Amygdala (tissue), 56 donors: ENCODE results near the gene XRCC5.
"Not testable (repeated sequence)": the region's sequence is repeated elsewhere in the genome, so short reads cannot be mapped to it uniquely, and the experiment has no call there.

Experiments
- DNase-seq, 56 donors: peaks; one replicate each; lab custom pipeline; 2025; lab: John Stamatoyannopoulos, UW

Gene XRCC5

DNA sequence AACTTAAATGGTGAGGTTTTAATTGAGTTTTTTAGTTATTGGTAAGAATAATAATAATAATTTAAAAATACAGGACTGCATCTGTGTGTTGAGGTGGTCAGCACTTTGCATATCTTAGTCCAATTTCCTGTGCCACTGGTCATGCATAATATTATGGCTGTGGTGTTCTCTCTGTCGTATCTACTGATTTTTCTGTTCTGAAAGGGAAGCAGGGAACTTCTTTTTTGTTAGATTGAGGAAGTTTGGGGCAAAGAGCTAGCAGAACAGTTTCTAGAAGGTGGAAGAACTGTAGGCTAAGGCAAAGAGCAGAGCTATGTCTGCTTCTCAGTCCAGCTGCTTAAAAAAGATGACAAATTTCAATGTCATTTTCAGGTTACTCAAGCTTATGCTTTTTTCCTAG is 74.3 kb downstream of the XRCC5 start:
- DNase-seq = no peak

DNA sequence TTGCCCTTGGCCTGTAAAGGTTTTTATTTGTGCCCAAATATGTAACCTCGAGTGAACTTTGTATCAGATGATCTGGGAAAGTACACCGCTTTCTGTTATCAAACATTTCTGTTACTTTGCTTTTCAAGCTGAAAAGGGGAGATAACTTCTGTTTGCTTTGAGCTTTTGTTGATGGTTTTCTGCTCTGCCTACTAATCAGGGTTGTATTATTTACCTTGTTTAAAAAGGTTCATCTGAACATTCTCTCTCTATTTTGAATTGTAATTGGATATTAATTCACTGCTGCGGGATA is 79.4 kb downstream of the XRCC5 start:
- DNase-seq = no peak

DNA sequence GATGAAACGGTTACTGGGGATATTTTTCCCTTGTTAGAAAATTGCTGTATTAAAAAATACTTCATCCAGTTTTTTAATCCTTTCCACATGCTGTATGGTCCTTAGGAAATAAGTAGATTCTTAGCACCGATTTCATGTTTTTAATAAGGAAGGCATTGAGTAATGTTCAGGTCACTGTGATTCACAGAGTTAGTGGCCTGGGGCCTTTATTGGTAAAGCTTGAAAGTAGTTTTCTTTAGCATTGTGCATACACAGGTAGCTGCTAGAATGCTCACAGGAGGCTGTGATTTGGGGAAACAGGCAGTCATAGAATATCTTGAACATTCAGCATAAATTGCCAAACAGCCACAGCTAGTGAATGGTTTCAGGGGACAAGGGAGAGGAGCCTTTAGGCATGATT is 79.8 kb downstream of the XRCC5 start:
- DNase-seq = no peak

DNA sequence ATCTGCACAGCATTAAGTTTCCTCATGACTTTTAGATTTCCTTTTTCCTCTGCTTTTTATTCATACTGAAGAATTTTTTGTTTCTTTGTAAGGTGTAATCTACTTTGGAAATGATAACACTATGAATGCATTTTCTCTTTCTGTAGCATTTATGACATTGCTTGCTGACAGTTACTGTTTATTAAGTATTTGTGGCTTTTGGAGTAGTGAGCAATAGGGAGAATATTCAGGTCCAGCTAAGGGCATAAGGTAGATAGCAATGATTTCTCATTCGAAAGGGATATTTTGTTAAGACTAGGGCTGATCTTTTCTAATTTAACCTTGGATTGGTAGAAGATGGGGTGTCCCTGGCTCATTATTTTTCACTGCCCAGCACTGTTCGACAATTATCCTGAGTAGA is 80.3 kb downstream of the XRCC5 start:
- DNase-seq = no peak

DNA sequence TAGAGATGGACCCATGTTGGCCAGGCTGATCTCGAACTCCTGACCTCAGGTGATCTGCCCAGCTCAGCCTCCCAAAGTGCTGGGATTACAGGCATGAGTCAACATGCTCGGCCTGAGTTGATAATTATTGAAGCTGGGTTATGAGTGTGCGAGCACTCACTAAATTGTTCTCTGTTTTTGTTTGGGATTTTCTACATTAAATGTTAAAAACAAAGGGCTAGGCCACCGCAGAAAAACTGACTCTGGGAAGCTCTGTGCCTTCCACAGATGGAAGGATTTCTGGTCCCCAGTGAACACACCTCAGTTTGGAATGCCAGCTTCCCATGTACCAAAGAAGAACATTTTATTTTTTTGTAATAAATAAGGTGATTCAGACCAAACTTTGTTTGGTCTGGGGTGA is 83.0 kb downstream of the XRCC5 start:
- DNase-seq = no peak

DNA sequence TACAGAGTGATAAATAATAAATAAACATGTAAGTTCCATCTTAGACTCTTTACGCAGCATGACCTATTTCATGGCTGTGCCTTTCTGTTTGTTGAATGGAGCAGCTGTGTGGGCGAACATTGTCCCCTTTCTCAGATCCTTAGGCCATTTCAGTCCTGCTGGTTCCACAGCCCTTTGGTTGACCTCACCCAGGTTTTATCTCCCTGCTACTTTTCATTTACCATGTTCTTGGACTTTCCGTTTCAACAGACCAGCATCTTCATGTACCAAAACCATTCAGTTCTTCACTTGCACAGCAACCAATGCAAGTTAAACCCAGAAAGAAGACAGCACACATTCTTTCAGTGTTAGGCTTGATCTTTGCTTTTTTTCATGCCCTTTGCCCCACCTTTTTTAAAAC is 83.8 kb downstream of the XRCC5 start:
- no peak for DNase-seq

DNA sequence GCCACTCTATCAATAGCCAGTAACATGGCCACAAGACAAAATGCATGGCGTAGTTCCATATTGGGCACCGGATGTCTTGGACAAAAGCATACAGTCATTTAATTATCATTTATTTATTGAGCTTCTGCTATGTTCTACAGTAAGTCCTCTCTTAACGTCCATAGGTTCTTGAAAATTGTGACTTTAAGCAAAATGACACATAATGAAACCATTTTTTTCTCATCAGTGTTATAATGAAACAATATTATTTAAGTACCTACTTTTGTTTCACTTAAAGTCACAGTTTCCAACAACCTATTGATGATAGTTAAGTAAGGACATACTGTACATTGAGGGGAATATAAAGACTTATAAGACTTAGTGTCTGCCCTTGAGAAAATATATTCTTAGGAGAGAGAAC is 84.9 kb downstream of the XRCC5 start:
- DNase-seq = no peak

DNA sequence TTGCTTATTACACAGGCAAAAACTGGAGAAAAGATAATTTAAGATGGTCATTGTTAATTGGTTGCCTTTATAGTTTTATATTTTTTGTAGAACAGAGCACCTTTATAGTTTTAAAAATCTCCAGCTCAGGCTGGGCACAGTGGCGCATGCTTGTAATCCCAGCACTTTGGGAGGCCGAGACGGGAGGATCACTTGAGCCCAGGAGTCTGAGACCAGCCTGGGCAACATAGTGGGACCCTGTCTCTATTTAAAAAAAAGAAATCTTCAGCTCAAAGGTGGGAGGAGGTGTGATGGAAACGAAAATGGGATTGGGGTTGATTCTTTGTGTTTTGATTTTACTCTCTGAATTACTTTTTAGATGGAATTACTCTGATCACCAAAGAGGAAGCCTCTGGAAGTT is 85.4 kb downstream of the XRCC5 start:
- no peak for DNase-seq

DNA sequence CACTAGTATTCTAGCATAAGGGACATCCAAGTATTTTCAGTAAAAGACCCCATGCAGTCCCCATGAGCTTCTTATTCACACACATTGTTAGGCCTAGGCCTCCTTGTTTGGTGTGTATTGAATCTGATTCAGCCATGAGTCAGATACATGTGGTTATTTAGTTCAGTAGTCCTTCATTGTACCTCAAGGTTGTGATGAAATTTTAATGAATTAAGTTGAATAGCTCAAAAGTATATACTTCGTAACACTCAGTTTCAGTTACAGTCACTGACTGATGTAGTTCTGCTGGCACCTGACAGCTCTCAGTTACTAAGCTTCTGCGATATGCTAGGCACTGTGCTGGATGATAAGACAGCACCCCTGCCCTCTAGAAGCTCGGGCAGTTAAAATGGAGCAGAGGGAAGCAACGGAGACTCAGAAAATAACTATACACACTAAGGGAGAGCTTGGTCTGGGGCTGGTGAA is 86.4 kb downstream of the XRCC5 start:
- no peak for DNase-seq

DNA sequence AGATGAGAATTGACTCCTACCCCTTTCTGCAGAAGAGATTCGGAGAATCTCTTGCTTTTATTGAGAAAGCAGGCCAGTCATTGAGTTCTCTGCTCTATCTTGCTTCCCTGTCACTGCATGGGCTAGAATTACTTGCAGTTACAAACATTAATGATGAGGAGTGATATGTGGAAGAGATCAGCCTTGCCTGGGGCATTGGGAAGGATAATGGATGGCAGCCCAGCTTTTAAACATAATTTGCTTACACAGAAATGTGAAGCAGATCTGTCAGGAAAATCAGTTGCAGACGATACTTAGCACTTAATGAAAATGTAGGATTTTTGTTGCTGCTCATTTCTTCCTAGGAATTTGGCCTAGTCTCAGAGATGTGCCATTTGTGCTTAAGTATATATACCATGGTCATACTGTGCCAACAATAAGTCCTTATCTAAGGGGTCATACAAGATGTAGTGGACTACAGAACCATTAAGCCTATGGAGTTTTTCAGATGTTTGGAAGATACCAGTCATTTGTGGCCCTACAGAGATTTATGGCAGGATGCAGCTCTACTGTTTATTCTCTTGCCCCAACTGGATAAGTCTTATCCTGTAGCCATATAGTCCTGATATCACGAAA is 92.7 kb downstream of the XRCC5 start:
- DNase-seq = no peak

DNA sequence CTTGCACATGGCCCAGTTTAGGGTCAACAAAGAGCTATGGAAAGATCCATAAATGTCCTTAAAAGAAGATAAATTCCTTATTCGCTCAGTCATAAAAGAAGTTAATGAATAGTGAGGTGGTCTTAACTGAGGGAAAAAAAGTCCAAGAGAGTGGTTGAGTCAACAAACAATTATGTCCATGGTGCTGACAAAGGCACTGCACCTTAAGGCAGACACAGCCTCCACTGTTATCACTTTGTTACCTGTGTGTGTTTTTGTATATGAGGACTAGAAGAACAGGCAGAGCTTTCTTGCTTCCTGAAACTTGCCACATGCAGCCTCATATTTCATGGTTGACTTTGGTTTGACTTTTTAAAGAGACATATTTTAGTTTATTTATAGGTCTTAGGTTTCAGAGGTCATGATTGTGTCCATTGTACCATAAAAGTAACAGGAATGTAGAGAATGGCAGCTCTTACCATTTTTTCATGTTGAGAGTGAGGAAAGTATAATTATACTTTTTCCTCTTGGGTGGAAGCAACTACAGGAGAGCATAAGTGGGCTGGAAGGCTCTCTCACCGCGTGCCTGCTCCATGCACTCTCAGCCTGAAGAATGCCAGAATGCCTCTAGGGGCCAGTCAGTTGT is 93.6 kb downstream of the XRCC5 start:
- no peak for DNase-seq

DNA sequence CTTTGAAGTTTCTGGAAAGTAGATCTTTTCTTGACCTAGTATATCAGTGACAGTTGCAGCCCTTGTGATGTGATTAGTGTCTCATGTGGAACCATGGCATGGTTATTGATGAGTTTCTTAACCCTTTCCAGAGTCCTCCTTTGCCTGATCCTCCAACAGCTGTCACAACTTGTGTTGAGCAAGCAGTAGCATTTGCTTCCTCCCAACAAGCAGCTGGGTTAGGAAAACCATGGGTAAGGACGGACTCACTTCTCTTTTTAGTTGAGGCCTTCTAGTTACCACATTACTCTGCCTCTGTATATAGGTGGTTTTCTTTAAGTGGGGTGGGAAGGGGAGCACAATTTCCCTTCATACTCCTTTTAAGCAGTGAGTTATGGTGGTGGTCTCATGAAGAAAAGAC is 96.3 kb downstream of the XRCC5 start:
- no peak for DNase-seq

DNA sequence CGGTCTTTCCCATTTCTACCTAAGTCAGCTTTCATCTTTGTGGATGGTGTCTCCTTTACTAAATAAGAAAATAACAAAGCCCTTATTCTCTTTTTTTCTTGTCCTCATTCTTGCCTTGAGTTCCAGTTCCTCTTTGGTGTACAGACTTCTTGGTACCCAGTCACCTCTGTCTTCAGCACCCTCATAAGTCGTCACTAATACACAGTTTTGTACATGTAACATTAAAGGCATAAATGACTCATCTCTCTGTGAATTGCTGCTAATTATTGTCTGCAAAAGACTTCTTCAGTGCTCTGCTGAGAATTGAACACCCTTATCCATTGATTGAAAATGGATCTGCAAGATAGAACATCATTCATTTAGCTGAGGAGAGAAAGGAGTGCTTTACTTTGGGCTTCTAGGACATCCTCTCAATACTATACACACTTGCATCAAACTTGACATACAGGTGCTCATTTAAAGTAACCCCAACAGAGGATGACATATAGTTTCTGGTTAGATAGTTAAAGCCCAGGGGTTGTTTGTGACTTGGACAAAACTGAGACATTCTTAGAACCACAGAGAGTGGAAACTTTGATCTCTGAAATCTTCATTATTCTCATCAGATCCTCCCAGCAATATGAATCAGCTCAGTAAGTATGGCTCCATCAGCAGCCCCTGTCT is 97.0 kb downstream of the XRCC5 start:
- DNase-seq = no peak

DNA sequence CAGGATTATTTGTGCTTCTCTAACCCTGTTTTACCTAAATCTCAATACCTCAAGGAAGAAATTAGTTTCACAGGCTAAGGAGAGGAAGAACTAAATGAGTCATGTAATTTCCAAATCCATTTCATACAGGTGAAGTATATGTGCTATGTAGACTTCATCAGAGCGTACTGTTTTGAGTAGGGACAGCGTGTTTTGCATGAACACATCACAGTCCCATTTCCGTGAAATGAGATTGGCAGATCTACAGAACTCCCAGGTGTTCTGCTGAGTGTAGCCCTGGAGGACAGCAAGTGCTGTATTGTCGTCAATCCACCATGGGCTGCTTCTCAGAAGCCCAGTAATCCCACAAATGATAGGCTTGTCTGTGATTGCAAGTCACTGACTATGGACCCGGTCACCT is 97.7 kb downstream of the XRCC5 start:
- DNase-seq = no peak

DNA sequence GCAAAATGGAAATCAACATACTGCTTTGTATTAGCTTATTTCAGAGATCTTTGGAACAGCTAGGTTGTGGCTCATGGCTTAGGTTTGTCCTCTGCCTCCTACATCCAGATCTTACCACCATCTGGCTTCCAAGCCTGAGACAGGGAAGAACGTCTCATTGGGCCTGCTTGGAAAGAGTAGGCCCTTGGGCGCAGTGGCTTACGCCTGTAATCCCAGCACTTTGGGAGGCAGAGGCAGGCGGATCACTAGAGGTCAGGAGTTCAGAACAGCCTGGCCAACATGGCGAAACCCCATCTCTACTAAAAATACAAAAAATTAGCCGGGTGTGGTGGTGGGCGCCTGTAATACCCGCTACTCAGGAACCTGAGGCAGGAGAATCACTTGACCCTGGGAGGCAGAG is 99.5 kb downstream of the XRCC5 start:
- not testable (repeated sequence) for DNase-seq

DNA sequence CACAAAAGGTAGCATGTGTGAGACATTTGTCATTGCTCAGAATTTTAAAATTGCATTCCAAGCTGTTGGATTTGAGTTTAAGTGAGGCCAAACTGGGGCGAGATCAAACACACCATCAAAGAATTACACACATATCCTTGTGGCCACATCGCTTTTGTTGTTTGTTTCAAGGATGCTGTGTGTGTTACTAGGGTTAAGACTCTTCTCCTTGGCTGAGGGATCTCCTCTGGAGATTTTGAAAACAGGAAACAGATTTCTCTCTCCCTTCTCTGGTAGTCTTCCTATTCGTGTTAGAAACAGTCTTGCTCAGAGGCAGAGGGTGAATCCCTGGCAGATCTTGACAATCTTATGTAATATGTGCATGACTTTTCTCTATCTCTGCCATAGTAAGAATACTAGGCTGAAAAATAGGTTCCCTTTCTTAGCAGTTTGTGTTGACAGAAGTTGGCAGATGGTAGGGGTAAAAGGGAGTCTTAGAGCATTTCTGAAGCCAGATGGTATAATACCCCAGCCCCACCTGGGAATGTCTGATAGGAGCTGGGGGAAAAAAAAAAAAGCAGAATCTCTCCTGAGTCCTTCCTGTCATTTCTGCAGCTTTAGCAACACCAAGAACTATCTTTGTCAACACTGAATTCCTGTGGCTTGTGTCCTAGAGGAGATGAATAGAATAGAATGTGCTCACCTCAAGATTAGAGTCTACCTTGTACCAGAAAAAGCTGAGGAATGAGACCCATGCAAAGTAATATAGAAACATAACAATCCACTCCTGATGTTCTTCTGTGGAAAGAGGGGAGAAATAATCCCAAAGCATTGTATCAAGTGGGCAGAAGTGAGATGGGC is 101.8 kb downstream of the XRCC5 start:
- no peak for DNase-seq

DNA sequence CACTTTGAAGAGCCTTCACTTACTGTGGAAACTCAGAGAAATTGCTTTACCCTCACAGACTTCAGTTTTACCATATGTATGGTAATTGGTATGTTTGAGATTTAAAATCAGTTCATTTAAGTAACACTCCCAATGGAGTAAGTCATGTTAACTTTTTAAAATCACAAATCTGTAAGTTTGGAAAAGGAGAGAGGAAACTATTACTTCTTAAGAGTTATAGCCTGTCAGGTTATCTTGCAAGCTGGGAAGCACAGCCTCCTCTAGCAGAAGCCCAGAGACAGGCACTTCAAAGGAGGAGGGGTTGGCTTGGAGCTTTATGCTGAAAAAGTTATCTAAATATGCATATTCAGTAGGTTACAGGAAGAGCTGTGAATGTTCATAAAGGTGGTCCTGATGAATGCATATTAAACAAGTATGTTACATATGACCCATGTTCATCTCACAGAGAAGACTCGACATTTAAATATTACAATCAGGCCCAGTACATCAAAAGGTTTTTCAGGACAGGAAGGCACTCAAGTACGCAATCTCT is 102.5 kb downstream of the XRCC5 start:
- DNase-seq = no peak

DNA sequence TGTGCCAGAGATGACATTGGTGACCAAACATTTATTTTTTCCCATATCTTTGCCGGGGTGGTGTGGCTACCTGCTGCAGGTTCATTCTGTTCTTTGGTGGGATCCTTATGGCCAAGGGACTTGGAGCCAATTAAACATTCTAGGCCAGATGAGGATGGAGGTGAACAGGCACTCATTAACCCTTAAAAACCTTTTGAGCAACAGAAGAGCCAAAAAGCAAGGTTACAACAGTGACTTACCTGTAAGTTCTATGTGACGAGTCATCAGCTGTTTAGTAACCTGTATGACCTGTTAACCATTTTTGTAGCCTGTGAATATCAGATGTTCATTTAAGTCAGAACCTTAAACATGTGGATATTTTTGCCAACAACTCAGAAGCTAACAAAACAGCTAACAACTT is 105.6 kb downstream of the XRCC5 start:
- no peak for DNase-seq

DNA sequence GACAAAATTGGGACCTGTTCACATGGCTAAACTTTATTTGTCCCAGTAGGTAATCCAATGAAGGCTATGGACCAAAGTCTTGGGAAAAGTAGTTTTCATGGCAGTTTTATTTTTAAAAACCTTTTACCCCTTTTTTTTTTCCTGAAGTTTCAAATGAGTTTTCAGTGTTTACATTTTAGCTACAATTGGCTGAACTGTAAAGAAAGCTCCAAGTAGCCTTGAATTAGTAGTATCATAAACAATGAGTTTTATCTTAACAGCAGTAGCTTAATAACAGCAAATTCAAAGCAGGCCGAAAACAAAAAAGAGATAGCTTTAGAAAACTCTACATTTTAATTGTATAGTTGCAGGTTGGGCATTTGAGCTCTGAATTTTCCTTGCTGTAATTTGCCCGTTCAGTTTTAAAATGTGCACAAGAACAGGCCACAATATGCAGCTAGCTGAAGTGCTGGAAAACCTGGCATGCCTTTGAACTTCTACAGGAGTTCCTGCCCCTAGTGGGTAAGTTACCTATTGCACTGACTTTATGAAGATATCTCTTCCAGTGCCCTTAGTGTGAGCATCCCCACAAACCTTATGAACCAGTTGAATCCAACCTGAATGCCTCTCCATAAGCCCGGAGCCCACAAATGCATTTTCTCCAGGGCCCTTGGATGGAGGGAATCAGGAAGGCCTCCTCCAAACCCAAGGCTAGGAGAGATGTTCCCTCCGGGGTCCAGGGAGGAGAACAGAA is 106.7 kb downstream of the XRCC5 start:
- no peak for DNase-seq
